ENCODE results near the gene PEX3.

GRCh38 chr6:143505537-143505936, 54.9 kb downstream of the PEX3 start:
- TF ChIP-seq CTCF (conservative IDR thresholded peaks at IDR 0.05; ENCODE audit: low read depth, low read length) (no peak), EZH2 (IDR thresholded peaks at IDR 0.05; ENCODE audit: low read length, unreplicated experiment) (no peak)
